HepG2 (cell line): ENCODE data around the gene ANTXR1. TPM values are rescaled to one million over a fixed set of nuclear protein-coding genes. Genes with fewer than 3 reads are reported as not detected.

ENCODE experiments used
- ATAC-seq: fragments of 200-7000 bp; cut with Tn5 transposase; 3 replicates; pipeline ENCODE4 v1.9.1; 2020; ENCODE audit warnings: mild to moderate bottlenecking, moderate library complexity
- BruUV-seq: library from RNA; stranded (reverse); fragments of 400-500 nt; replicated peaks from 2 replicates; lab custom pipeline; 2021; lab: Mats Ljungman, UMichigan
- CTCF ChIA-PET: fragments of 300-600 bp; formaldehyde crosslinking; extraction: SDS; loops from one replicate; lab custom pipeline; 2021; ENCODE audit warnings: low total read pairs, inconsistent platforms, low intra/inter-chr PET ratio; lab: Yijun Ruan, JAX
- POLR2A ChIA-PET: fragments of 350-600 bp; sonication (Branson Sonifier 250); formaldehyde crosslinking; loops from one replicate; lab custom pipeline; 2020; ENCODE audit warnings: antibody characterized with exemption, inconsistent platforms; lab: Yijun Ruan, JAX
- DNase-seq: peaks from one replicate; pipeline ENCODE4 v3.0.0-alpha.2; 2015; ENCODE audit warnings: low spot score
- FAIRE-seq: peaks from 3 replicates; lab custom pipeline; 2011; peaks lifted over from hg19 to GRCh38; lab: Jason Lieb, UNC
- H2AFZ ChIP-seq: one replicate; pipeline ENCODE4 v1.6.1; 2011; ENCODE audit warnings: low read length, inconsistent platforms
- H3K27ac ChIP-seq: fragments of 300-600 bp; 3 replicates; pipeline ENCODE4 v1.8.0; 2011; ENCODE audit warnings: mixed run types, mild to moderate bottlenecking, mixed read lengths, low read length, inconsistent platforms; ENCODE audit not compliant: insufficient read depth; ENCODE audit errors: extremely low read length
- H3K27me3 ChIP-seq, 2 experiments: fragments of 200-600 bp in 1 of 2; 2 replicates in 1 of 2; 3 replicates in 1 of 2; pipeline versions ENCODE4 v1.6.0 to v1.8.0; 2011; ENCODE audit warnings: low read length in 2 of 2, mild to moderate bottlenecking in 2 of 2, moderate library complexity in 2 of 2, inconsistent platforms in 1 of 2; ENCODE audit not compliant: insufficient read depth in 2 of 2, control insufficient read depth in 1 of 2
- H3K36me3 ChIP-seq, 2 experiments: fragments of 200-600 bp in 1 of 2; replicated peaks in 1 of 2; 2 replicates in 1 of 2; 3 replicates in 1 of 2; pipeline versions ENCODE4 v1.5.1 to v1.8.0; 2011; ENCODE audit warnings: low read length in 2 of 2, inconsistent platforms in 1 of 2; ENCODE audit not compliant: insufficient read depth in 2 of 2, control insufficient read depth in 1 of 2
- H3K4me1 ChIP-seq: 2 replicates; pipeline ENCODE4 v1.5.1; 2012; ENCODE audit warnings: low read length, inconsistent platforms; ENCODE audit not compliant: insufficient read depth
- H3K4me2 ChIP-seq: 2 replicates; pipeline ENCODE4 v1.6.0; 2011; ENCODE audit warnings: low read depth, low read length, inconsistent platforms
- H3K4me3 ChIP-seq, 3 experiments: fragments of 200-600 bp in 1 of 3; sonication (generic), shearing (Covaris generic) in 1 of 3; replicated peaks in 1 of 3; 2 replicates each; pipeline ENCODE4 v1.5.1; 2011 to 2016; ENCODE audit warnings: low read length in 3 of 3, inconsistent platforms in 2 of 3, low read depth in 2 of 3, mild to moderate bottlenecking in 2 of 3, control low read depth in 1 of 3, mixed read lengths in 1 of 3; ENCODE audit not compliant: insufficient read depth in 1 of 3
- H3K79me2 ChIP-seq: one replicate; pipeline ENCODE4 v1.6.1; 2011; ENCODE audit warnings: low read length, inconsistent platforms; ENCODE audit not compliant: insufficient read depth
- H3K9ac ChIP-seq: 2 replicates; pipeline ENCODE4 v1.6.0; 2011; ENCODE audit warnings: mild to moderate bottlenecking, low read depth, low read length, inconsistent platforms; ENCODE audit not compliant: insufficient read depth
- H3K9me3 ChIP-seq: 2 replicates; pipeline ENCODE4 v1.5.1; 2012; ENCODE audit warnings: mild to moderate bottlenecking, low read length
- H4K20me1 ChIP-seq: 2 replicates; pipeline ENCODE4 v1.6.0; 2011; ENCODE audit warnings: inconsistent platforms, mild to moderate bottlenecking, low read length, moderate library complexity; ENCODE audit not compliant: insufficient read depth
- CREB1 ChIP-seq, 2 experiments: fragments of 450-650 bp in 1 of 2; IDR thresholded peaks; 2 replicates each; pipeline ENCODE4 v1.6.1; 2016 to 2017; ENCODE audit warnings: control low read depth in 1 of 2, mild to moderate bottlenecking in 1 of 2, missing compliant biosample characterization in 1 of 2, missing genetic modification characterization in 1 of 2
- FOXJ3 ChIP-seq: sonication (generic); formaldehyde crosslinking; IDR thresholded peaks from 2 replicates; pipeline ENCODE4 v1.4.0; 2020; ENCODE audit warnings: missing genetic modification reagents, mild to moderate bottlenecking, borderline replicate concordance
- GABPA ChIP-seq, 2 experiments: IDR thresholded peaks; 2 replicates each; pipeline ENCODE4 v1.6.1; 2011 to 2016; ENCODE audit warnings: low read depth in 2 of 2, low read length in 1 of 2, missing biosample characterization in 1 of 2, missing genetic modification characterization in 1 of 2
- HMG20A ChIP-seq: IDR thresholded peaks from 2 replicates; pipeline ENCODE4 v1.6.1; 2016; ENCODE audit warnings: borderline replicate concordance
- HNRNPLL ChIP-seq: fragments of 200-400 bp; formaldehyde crosslinking; IDR thresholded peaks from 2 replicates; pipeline ENCODE4 v1.6.1; 2017; ENCODE audit warnings: mild to moderate bottlenecking, low read depth, low read length; ENCODE audit not compliant: poor library complexity, severe bottlenecking
- KLF16 ChIP-seq, 2 experiments: sonication (generic) in 1 of 2; formaldehyde crosslinking in 1 of 2; IDR thresholded peaks; 2 replicates each; pipeline versions ENCODE4 v1.6.1 to v1.8.0; 2016 to 2023; ENCODE audit warnings: missing genetic modification reagents in 2 of 2, missing compliant biosample characterization in 1 of 2
- MAFF ChIP-seq: IDR thresholded peaks from 2 replicates; pipeline ENCODE4 v1.6.1; 2011; ENCODE audit warnings: low read depth, low read length, improper control_type of control experiment
- MAFK ChIP-seq, 2 experiments: IDR thresholded peaks in 1 of 2; conservative IDR thresholded peaks in 1 of 2; 2 replicates each; pipeline ENCODE4 v1.6.1; 2011; ENCODE audit warnings: improper control_type of control experiment in 2 of 2, low read length in 2 of 2
- TEAD3 ChIP-seq: optimal IDR thresholded peaks from 2 replicates; pipeline ENCODE3; 2016; ENCODE audit warnings: borderline replicate concordance
- TFAP4 ChIP-seq: sonication (generic); IDR thresholded peaks from 2 replicates; pipeline ENCODE4 v1.6.1; 2016; ENCODE audit warnings: low read depth, borderline replicate concordance
- ZNF10 ChIP-seq: sonication (generic); formaldehyde crosslinking; IDR thresholded peaks from 2 replicates; pipeline ENCODE4 v1.4.0; 2020; ENCODE audit warnings: mild to moderate bottlenecking, low read depth, missing genetic modification reagents, borderline replicate concordance
- ZNF564 ChIP-seq: sonication (generic); formaldehyde crosslinking; IDR thresholded peaks from 2 replicates; pipeline ENCODE4 v1.8.1; 2023; ENCODE audit warnings: mild to moderate bottlenecking, missing genetic modification reagents
- ZNF672 ChIP-seq: sonication (generic); formaldehyde crosslinking; IDR thresholded peaks from 2 replicates; pipeline ENCODE4 v1.8.1; 2022; ENCODE audit warnings: missing genetic modification reagents
- ZSCAN21 ChIP-seq: sonication (generic); formaldehyde crosslinking; IDR thresholded peaks from 2 replicates; pipeline ENCODE4 v1.8.0; 2022; ENCODE audit warnings: mild to moderate bottlenecking, missing genetic modification reagents, moderate library complexity, borderline replicate concordance
- whole genome bisulfite sequencing: methylation state at CpG from one replicate; pipeline ENCODE4 v1.1.6; 2017; ENCODE audit warnings: low lambda C conversion rate; 5-methylcytosine and 5-hydroxymethylcytosine counted together
- in situ Hi-C: cut with HindIII; loops from 2 replicates; pipeline ENCODE4 v1.10.0; 2017; ENCODE audit warnings: low pct_unique_long_range_greater_than_20kb; ENCODE audit not compliant: extremely low pct_ligation_motif_present
- intact Hi-C: fragments of 100-400 bp; cut with micrococcal nuclease; formaldehyde crosslinking; loops from one replicate; pipeline ENCODE4 v1.10.0; 2022; ENCODE audit not compliant: unreplicated experiment
- polyA plus RNA-seq, 8 experiments: library from polyadenylated mRNA; depleted of rRNA in 3 of 8; stranded (reverse) in 7 of 8; unstranded in 1 of 8; fragments of >200 nt; fragmentation: Illumina TruSeq in 4 of 8; extraction: Trizol in 4 of 8; gene quantifications; 2 replicates each; pipeline versions ENCODE4 v1.2.1 to v1.2.3, GENCODE V29; 2011 to 2016; ENCODE audit warnings: low read depth in 4 of 8, missing spikeins in 1 of 8, mixed read lengths in 1 of 8; ENCODE audit not compliant: insufficient read depth in 1 of 8
- total RNA-seq, 5 experiments: library from RNA; depleted of rRNA; stranded (reverse); fragments of >200 nt; fragmentation: Illumina TruSeq; extraction: Trizol; gene quantifications; 2 replicates each; pipeline ENCODE4 v1.2.3, GENCODE V29; 2016; ENCODE audit warnings: low read depth in 1 of 5

ANTXR1 gene
- total and polyA plus RNA-seq, 2 of the 13 experiments (the other 11 are each of a cell fraction or from before 2014, with no cell fraction given): 4.5 to 12.7 TPM

- ATAC-seq (no peak), DNase-seq (no peak), FAIRE-seq (no peak)
- no peaks in the 10 kb centered on the region for H3K79me2 ChIP-seq
- H3K27ac ChIP-seq: no peak overlapping the region
- in situ Hi-C loops: no loop called here
- POLR2A ChIA-PET: no interaction called here
- no peak overlapping the region for H2AFZ ChIP-seq
- H3K4me3 ChIP-seq: no peak overlapping the region
- H3K4me2 ChIP-seq: no peak overlapping the region
- WGBS: 85% methylated on average over 9 of the region's 9 CpGs
- H3K9ac ChIP-seq: no peak overlapping the region
- H3K9me3 ChIP-seq: no peaks in the 10 kb centered on the region
- peaks cover 0 to 3% of the 10 kb centered on the region in 2 experiments; a peak in 1 of 5 replicates for H3K36me3 ChIP-seq
- no TSS peak for BruUV-seq
- CTCF ChIA-PET: no interaction called here
- no peaks in the 10 kb centered on the region for H4K20me1 ChIP-seq
- peaks cover 35% of the 10 kb centered on the region for H3K4me1 ChIP-seq
- TF ChIP-seq MAFF (peak; percentile 29; the same call in 1 of the 2 replicates), HNRNPLL (no peak), ZSCAN21 (CRISPR knock-in tag) (no peak), MAFK (conservative IDR thresholded peaks at IDR 0.05 in 1 of 2, IDR thresholded peaks at IDR 0.05 in 1 of 2; ENCODE audit: low read length in 2 of 2) (peak; percentile 11 to 58; a peak in 2 of 4 replicates), ZNF672 (CRISPR knock-in tag) (no peak)
- TF ChIP-seq, all 625 proteins: peak for 2
- intact Hi-C loops: no loop called here
- H3K27me3 ChIP-seq: no peaks in the 10 kb centered on the region
These were observed 30.9 kb downstream of the ANTXR1 start for GRCh38 chr2:69043736-69044400.

- POLR2A ChIA-PET: no interaction called here
- H3K9ac ChIP-seq: no peak overlapping the region
- H3K9me3 ChIP-seq: no peaks in the 10 kb centered on the region
- DNase-seq (peak; percentile 79), ATAC-seq (peak; percentile 75), FAIRE-seq (peak; percentile 15)
- H3K4me1 ChIP-seq: peaks cover 26% of the 10 kb centered on the region
- H3K36me3 ChIP-seq: peaks cover 0 to 3% of the 10 kb centered on the region in 2 experiments; a peak in 1 of 5 replicates
- intact Hi-C loops: no loop called here
- WGBS: 19% methylated on average over 1 of the region's 1 CpG
- BruUV-seq: no TSS peak
- H3K4me2 ChIP-seq: peak overlapping the region; percentile 18; the same call in 1 of the 2 replicates
- no peak overlapping the region for H2AFZ ChIP-seq
- H4K20me1 ChIP-seq: no peaks in the 10 kb centered on the region
- H3K79me2 ChIP-seq: no peaks in the 10 kb centered on the region
- H3K27me3 ChIP-seq: no peaks in the 10 kb centered on the region
- in situ Hi-C loops: no loop called here
- no peak overlapping the region for H3K4me3 ChIP-seq
- CTCF ChIA-PET: no interaction called here
- peak overlapping the region; percentile 14 for H3K27ac ChIP-seq
- TF ChIP-seq ZNF564 (CRISPR knock-in tag): no peak
- no peak for TF ChIP-seq FOXJ3 (CRISPR knock-in tag)
- TF ChIP-seq ZNF10: no peak
- TF ChIP-seq TFAP4: 0 out of 2 replicates have a peak, but pooled peaks have one; percentile 16
- TF ChIP-seq CREB1 (IDR thresholded peaks at IDR 0.05): peak; percentile 32; the same call in 1 of the 2 replicates
- peak; percentile 45; the same call in 1 of the 2 replicates for TF ChIP-seq CREB1 (CRISPR knock-in tag; IDR thresholded peaks at IDR 0.05)
- TF ChIP-seq TEAD3 (CRISPR knock-in tag): peak; percentile 65
- peak in 1 of 2 experiments; percentile 47; a peak in 1 of 4 replicates for TF ChIP-seq KLF16 (CRISPR knock-in tag; IDR thresholded peaks at IDR 0.05)
- no peak for TF ChIP-seq GABPA (IDR thresholded peaks at IDR 0.05; ENCODE audit: low read depth, low read length)
- TF ChIP-seq GABPA (CRISPR knock-in tag; IDR thresholded peaks at IDR 0.05; ENCODE audit: low read depth): 0 out of 2 replicates have a peak, but pooled peaks have one; percentile 28
- peak; percentile 73; the same call in 1 of the 2 replicates for TF ChIP-seq HMG20A (CRISPR knock-in tag)
These were observed 33.3 kb downstream of the ANTXR1 start for GRCh38 chr2:69046221-69046662.
